GM04503 (cell line): ENCODE results near the gene TMEM244.
"Not testable (repeated sequence)": the region's sequence is repeated elsewhere in the genome, so short reads cannot be mapped to it uniquely, and the experiment has no call there.

Experiments used
- DNase-seq: peaks from one replicate; pipeline ENCODE4 v3.0.0-alpha.2; 2012; ENCODE audit warnings: low read depth

Gene TMEM244

DNA sequence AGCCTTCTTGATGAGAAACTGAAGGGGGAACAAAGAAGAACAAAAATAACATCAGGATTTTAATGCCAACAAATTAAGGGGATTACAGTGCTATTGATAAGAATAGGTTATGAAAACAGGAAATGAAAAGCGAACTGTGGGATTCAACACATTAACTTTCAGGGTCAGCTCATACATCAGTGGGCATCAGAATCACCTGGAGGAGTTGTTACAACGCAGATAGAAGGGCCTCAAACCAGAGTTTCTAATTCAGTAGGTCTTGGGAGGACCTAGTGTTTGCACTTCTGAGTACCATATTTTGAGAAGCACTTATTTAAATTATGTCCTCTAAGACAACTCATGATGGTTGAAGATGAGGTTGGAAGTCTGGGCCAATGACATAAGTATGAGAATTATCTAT, 5.6 kb upstream of the TMEM244 start:
- no peak for DNase-seq

DNA sequence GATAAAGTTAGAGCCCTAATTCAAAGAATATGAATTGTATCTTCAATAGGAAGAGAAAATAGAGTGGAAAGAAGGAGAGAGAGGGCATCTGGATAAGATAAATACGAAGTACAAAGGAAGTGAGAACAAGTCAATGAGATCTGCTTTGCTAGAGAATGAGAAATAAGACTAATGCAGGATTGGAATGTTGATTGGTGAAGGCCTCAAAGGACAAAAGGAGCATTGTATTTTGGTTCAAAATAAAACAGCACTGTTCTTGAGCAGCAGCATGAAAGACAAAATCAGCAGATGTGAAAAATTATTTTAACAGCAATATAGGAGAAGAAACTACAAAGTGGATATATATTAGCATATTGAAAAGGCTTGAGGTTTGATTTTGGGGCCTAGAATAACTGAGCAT, 5.1 kb upstream of the TMEM244 start:
- no peak for DNase-seq

DNA sequence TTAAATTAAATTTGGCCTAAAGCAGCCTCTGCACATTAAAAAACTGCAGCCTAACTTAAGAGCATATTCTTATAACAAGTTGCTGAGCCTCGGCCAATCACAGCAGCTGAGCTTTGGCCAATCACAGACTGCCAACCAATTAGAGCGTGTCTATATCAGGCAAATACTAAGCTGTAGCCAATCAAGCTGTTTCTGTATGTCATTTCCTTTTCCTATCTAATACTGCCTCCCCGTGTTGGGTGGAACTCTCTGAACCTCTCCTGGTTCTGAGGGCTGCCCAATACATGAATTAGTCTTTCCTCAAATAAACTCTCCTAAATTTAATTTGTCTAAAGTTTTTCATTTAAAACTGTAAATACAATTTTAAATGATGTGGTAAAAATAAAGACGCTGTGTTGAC, 3.9 kb upstream of the TMEM244 start:
- DNase-seq = no peak

DNA sequence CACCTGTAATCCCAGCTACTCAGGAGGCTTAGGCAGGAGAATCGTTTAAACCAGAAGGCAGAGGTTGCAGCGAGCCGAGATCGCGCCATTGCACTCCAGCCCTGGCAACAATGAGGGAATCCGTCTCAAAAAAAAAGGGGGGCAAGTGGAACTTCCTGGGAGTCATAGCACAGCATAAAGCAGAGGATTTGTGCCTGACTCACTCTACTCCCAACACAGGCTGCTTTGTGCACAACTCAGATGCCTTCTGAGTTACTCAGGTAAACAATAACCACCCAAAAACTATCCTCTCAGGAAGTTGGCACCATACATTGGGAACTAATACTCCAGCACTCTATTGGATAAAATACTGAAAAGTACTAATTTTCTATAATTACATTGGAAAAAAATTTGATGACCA, 2.5 kb upstream of the TMEM244 start:
- no peak for DNase-seq

DNA sequence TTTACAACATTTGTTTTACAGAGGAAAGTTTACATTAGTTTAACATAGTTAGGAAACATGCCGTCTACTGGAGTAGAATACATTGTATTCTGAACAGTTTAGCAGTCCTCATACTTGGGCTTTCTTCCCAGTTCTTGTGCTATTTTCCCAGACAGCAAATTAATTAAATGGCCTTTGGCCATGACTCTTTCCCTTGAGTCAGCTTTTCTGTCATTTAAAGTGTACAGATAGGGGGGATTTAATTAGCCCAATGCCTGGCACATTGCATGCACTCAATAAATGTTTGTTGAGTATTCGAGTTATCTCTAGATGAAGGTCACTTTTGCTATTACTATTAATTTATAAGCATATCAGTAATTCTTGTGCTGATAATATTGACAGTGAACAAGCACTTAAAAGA, 1.6 kb downstream of the TMEM244 start:
- no peak for DNase-seq

DNA sequence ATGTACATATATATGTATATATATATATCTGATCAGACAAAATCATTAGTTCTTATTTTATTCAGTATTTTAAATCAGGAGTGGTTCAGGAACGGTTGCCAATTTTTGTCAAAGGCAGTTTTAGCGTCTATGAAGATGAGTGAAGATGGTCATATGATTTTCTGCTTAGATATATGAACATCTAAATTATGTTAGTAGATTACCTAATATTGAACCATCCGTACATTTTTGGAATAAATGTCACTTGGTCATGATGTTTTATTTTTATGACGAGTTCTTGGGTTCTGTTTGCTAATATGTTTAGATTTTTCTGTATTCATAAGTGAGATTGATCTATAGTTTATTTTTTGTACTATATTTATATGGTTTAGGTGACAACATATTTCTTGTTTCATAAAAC, 3.3 kb downstream of the TMEM244 start:
- no peak for DNase-seq

DNA sequence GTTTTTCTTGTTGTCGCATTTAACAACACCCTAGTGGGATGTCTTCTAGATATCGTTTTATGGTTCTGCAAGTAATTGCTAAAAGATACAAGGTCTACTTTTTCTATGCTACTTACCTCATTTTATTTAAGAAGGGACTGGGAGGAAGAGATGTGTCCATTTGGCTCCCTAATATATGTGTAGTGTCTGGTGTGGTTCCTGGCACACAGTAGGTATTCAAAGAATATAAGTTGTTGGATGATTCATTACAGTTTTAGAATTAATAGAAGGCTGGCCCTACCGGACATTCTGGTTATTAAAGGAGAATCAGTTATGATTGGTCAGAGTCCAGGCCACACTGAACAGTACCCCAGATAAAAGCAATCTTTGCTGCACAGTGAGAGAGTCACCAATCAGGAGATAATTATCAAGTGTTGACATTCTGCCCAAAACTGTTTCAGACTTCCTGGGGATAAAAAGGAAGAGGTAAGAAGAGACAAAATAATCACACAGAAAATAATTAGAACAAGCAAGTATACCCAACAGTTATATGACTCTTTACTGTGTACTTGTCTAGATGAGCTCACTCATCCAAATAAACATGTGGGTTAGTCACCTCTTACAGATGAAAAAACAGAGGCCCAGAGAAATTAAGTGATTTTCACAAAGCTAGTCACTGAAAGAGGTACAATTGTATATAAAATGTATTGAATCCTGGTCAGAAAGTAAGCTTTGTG, 7.0 kb downstream of the TMEM244 start:
- DNase-seq = no peak

DNA sequence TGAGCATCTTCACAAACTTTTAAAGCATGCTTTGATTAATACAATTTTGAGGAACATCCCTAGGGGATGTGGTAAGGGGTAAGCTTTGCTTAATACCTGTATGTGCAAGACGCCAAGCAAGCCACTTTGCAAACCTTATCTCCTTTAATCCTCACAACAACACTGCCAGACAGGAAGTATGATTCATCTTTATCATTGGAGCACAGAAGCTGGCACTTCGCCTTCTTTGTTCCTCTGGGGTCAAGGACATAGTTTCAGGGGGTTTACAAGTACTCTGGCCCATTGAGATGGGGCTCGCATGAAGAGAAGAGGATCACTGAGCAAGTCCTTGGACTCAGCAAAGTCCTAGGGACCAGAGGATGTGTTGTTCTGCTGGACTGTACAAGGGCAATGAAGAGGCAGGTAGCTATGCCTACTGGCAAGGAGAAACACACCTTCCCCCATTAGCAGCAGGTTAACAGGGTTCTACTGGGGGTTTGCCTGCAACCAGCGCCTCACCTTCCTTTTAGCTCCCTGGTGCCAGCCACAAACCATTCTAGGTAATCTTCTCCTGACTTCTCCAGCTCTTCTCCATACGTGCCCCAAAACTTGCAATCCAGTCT, 8.8 kb downstream of the TMEM244 start:
- no peak for DNase-seq

DNA sequence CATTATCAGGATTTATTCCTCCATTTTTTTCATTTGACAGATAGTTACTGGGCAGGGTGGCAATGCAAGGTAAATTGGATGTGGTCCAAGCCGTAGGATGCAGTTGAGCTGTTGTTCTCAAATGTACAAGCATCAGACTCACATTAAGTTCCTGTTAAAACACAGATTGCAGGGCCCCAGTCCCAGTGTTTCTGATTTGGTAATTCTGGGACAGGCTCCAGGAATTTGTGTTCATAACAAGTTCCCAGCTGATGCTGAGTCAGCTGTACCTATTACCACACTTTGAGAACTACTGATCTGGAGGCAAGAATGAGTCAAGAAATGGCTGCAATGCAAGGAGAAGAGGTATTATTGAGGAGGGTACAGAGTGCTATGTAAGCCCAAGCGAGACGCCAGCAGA, 11.7 kb downstream of the TMEM244 start:
- DNase-seq = no peak

DNA sequence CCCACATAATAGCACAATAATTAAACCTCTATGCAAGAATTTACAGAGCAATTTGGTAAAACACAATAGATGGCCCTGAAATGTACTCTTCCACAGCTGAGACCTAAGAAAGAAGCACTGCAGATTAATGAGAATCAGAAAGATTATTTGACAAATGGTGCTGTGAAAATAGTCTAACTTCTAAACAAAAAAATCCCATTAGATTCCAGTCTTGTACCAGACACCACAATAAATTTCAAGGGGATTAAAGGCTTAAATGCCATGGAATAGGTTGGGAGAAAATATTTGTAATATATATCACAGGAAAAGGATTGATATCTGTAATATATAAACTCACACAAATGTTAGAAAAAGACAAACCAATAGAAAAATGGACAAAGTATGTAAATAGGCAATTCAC, 14.4 kb downstream of the TMEM244 start:
- DNase-seq = no peak

DNA sequence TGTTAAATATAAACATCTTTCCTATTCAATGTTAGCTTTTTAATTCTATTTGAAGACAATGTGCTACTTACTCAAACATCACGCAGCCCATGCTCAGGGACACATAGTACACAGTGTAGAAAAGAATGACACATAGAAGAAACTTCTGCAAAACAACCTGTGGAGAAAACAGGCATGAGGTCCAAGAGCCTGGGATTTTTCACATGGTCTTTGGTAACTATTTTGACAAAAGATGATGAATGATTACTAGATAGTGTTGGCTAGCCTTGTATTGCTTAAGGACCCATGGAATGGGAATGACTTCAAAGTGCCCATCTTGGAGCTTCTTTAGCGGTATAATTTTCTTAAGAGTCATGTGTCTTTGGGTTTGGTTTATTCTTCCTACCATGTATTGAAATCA, 15.4 kb downstream of the TMEM244 start:
- DNase-seq = no peak

DNA sequence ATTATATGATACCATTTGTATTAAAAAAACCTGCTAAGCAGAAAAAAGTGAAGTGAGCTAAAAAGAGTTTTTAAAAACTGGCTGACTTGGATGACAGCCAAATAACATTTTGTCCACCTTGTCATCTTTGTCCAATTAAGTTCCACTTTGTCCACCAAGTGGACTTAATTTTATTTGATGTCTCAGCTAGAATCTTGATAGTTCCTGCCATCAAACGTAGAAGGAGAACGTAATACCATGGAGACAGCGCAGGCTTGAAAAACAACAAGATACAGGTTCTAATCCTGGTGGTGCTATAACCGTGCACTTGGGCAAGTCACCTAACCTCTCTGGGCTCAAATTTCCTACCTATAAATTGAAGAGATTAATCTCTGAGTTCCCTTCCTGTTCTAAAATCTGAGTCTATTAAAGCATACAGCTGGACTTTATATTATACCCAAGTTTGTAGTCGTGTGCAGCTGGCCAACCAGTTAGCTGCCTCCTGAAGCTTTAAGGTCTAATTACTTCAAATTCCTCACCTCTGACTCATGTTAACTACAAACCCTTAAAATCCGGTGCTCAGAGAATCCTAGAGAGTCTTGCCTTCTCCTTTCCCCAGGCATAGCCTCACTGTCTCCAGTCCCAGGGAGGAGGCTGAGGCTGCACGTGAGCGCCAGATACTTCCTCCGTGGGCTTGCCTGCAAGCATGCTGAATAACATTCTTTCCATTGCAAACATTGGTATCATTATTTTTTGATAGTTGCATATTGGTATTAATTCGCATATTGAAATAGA, 16.8 kb downstream of the TMEM244 start:
- no peak for DNase-seq

DNA sequence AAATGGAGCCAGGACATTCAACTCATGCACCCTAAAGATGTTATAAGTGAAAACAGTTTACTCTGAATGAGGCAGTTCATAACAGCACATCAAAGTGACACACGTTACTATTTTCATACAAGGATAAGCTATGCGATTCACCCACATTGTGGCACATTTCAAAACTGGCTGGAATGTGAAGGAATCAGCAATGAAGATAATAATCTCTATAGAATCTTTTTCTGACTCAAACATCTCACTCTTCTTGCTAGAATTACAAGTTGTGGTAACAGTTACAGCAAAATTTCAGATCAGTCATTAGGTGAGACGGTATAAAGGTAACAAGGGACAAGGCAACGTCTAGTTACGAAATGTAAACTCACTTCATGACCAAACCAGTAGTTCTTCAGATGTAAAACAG, 17.5 kb downstream of the TMEM244 start:
- DNase-seq = no peak

DNA sequence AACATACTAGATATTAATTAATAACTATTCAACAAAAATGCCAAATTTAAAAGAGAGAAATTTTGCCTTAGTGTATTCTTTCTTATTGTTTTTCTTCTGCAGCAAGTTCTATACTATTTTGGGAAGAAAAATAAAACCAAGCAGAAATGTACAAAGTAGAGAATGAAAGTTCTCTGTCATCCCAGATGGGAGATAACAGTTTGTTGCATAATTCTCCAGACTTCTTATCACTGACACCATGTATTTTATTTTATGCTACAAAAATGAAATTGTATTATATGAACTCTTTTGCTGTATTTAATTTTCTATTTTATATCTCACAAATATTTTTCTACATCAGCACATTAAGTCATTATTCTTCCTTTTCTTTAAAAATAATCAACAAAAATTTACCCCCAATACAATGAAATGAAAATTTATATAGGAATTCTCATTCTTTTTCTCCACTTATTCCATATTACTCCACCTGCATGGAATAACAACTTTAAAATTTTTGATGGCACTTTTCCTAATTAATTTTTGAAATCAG, 18.2 kb downstream of the TMEM244 start:
- no peak for DNase-seq

DNA sequence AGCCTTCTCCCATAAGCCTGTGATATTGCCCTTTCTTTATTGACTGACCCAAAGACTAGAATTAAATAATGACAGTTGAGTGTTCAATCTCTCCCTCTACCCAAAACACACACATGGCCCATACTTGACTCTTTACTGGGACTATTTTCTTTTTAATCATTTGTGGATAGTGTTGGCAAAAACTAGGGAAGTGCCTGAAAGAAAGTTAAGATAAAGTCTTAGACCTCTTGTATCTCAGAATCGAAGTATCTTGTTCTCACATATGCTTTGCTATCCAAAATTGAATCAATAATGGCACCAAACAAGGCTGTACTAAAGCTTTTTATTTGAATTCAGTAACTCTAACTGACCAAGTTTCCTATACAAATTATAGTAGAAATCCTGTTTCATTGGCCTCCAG, 19.0 kb downstream of the TMEM244 start:
- DNase-seq = no peak

DNA sequence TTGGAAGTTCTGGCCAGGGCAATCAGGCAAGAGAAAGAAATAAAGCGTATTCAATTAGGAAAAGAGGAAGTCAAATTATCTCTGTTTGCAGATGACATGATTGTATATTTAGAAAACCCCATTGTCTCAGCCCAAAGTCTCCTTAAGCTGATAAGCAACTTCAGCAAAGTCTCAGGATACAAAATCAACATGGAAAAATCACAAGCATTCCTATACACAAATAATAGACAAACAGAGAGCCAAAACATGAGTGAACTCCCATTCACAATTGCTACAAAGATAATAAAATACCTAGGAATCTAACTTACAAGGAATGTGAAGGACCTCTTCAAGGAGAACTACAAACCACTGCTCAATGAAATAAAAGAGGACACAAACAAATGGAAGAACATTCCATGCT, 21.6 kb downstream of the TMEM244 start:
- not testable (repeated sequence) for DNase-seq

DNA sequence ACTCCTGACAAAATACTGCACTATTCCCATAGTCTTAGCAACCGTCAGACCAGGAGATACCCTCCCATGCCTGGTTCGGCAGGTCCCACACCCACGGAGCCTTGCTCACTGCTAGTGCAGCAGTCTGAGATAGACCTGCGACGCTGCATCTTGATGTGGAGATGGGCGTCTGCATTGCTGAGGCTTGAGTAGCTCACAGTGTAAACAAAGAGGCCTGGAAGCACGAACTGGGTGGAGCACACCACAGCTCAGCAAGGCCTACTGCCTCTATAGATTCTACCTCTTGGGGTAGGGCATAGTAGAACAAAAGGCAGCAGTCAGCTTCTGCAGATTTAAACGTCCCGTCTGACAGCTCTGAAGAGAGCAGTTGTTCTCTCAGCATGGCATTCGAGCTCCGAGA, 25.4 kb downstream of the TMEM244 start:
- no peak for DNase-seq

DNA sequence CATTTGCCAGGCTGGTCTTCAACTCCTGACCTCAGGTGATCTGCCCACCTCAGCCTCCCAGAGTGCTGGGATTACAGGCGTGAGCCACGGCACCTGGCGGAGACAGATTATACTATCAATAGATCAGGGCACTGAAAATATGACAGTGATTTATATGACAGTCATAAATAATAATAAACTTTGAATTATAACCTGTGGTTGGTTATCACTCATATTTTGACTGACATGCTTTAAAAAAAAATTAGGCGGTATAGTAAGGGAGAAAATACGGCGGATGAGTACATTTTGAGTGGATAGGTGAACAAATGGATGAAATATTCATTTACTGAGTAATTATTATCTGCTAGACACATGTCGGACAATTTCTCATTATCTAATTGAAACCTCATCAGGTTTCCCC, 28.8 kb downstream of the TMEM244 start:
- DNase-seq = no peak

DNA sequence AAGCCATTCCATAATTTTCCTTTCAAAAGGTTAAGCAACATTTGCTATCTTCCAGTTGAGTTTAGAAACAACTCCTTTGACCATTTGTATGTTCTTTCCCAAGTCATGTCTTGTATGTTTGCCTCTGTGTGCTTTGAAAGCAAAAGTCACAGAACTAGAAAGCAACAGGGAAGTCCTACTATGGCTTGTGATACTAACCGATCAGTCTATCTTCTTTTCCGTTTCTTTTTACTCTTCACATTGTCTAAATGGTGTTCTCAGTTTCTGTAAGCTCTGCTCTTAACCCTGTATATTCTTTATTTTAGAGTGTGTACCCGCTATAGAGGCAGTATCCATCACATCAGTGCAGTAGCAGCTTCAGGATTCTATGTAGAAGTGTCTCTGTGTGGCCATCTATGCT, 32.9 kb downstream of the TMEM244 start:
- no peak for DNase-seq

DNA sequence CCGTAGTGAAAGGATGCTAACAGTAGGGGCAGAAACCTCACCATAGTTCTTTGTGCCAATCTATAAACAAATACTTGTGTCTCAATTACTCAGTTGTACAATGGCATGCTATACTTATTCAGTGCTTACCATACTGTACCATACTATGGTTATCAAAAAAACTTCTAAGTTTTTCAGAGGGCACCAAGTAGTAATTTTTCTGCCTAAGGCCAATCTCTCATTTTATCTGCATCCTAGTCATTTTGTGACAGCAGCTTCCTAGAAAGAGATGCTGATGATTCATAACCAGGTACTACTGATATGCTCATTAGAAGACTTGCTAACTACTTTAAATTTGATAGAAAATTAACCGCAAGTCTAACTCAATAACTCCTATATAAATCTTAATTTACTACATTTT, 42.9 kb downstream of the TMEM244 start:
- no peak for DNase-seq

DNA sequence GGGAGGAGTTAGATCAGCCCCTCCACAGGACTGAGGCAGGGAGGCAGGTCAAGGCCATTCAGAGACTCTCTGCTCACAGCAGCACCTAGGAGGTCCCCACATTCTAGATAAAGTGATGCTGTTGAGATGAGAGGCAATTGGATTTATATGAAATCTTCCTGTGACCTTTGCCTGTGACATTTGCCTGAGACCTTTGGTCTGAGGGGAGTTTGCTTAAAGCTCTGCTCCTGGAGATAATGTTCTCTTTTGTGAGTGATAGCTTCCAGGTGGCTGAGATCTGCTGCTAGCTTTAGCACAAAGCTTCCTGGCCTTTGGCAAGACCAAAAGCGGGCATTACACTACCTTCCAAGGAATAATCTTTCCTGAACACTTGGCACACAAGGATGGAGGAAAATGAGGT, 43.3 kb downstream of the TMEM244 start:
- DNase-seq = no peak

DNA sequence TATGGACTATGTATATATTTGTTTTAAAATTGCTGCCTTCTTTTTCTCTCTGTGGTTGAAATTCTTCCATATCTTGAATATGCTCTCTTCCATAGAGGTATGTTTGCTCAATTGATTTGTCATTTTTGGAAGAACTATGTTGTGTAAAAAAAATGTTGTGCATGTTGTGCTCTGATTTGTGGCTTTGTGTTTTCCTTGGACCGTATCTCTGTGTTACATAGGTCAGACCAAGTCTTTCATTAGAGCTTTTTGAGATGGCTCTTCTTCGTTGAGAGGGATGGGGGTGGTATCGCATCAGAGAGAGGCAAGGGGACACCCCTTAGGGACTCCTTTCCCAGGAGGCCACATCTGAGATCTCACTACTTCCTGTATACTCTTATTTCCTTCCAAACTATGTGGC, 43.8 kb downstream of the TMEM244 start:
- no peak for DNase-seq

DNA sequence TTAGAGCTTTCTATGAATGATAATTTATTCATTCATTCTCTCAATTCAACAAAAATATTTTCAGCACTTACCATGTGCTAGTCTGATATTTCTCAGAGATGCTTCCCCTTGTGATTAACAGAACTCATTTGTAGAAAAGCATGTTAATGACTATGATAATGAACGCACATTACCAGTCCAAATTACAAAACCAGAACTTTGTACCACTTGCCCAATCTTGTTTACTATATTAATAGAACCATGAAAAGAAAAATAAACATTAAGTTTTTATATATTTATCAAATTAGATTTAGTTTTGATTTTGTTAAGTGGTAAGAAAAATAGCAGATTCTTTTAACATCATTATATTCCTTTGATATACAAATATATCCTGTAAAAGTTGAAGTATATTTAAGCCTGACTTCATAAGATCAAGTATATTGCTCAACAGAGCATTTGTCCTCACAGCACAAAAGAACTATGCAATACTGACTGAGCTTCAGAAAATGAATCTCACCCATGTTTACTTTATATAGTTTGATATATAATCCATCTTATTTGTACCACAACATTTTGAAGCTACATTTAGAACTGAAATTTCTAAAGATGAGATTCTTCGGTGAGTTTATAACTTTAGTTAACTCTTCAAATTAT, 48.9 kb downstream of the TMEM244 start:
- DNase-seq = no peak
